K562 (cell line): ENCODE results near the gene PCED1B. TPM values are rescaled to one million over a fixed set of nuclear protein-coding genes. Genes with fewer than 3 reads are reported as not detected.

Experiments used
- ATAC-seq: fragments of 200-7000 bp; cut with Tn5 transposase; 3 replicates; pipeline ENCODE4 v1.9.1; 2020; ENCODE audit warnings: moderate library complexity
- BruUV-seq: library from RNA; stranded (reverse); fragments of 400-500 nt; replicated peaks from 2 replicates; lab custom pipeline; 2021; lab: Mats Ljungman, UMichigan
- CTCF ChIA-PET: fragments of 300-600 bp; formaldehyde crosslinking; extraction: SDS; loops from one replicate; lab custom pipeline; 2021; ENCODE audit warnings: low intra/inter-chr PET ratio; lab: Yijun Ruan, JAX
- POLR2A ChIA-PET: fragments of 300-600, 350-650 bp; sonication (Branson Sonifier 250); formaldehyde crosslinking; extraction: SDS; loops from one replicate; lab custom pipeline; 2021; ENCODE audit warnings: antibody characterized with exemption, inconsistent platforms; lab: Yijun Ruan, JAX
- DNase-seq, 4 experiments: peaks; one replicate each; pipeline versions ENCODE4 v3.0.0 to v3.0.0-alpha.2; 2011 to 2018; ENCODE audit warnings: low spot score in 3 of 4, mixed read lengths in 3 of 4; ENCODE audit errors: extremely low read depth in 1 of 4
- FAIRE-seq: peaks from 2 replicates; lab custom pipeline; 2011; peaks lifted over from hg19 to GRCh38; lab: Jason Lieb, UNC
- H2AFZ ChIP-seq: 2 replicates; pipeline ENCODE4 v1.6.0; 2011; ENCODE audit warnings: low read depth, low read length, control low read depth, inconsistent platforms
- H3K27ac ChIP-seq: fragments of 200-600 bp; 3 replicates; pipeline ENCODE4 v1.8.0; 2011; ENCODE audit warnings: low read depth, mild to moderate bottlenecking, control low read depth, inconsistent platforms, low read length, moderate library complexity, mixed read lengths; ENCODE audit errors: extremely low read depth
- H3K27me3 ChIP-seq, 2 experiments: fragments of 300-600 bp in 1 of 2; 2 replicates in 1 of 2; 3 replicates in 1 of 2; pipeline versions ENCODE4 v1.6.0 to v1.8.0; 2011; ENCODE audit warnings: inconsistent platforms in 2 of 2, low read length in 2 of 2, mild to moderate bottlenecking in 1 of 2, mixed read lengths in 1 of 2, moderate library complexity in 1 of 2; ENCODE audit not compliant: control insufficient read depth in 2 of 2, insufficient read depth in 2 of 2
- H3K36me3 ChIP-seq: fragments of 300-600 bp; 3 replicates; pipeline ENCODE4 v1.8.0; 2011; ENCODE audit warnings: mild to moderate bottlenecking, low read length, inconsistent platforms; ENCODE audit not compliant: control insufficient read depth, insufficient read depth
- H3K4me1 ChIP-seq, 2 experiments: fragments of 200-600 bp in 1 of 2; replicated peaks in 1 of 2; 2 replicates in 1 of 2; 3 replicates in 1 of 2; pipeline versions ENCODE4 v1.5.1 to v1.8.0; 2011; ENCODE audit warnings: inconsistent platforms in 2 of 2, low read length in 2 of 2, mild to moderate bottlenecking in 1 of 2, mixed read lengths in 1 of 2, moderate library complexity in 1 of 2; ENCODE audit not compliant: control insufficient read depth in 2 of 2, insufficient read depth in 2 of 2
- H3K4me2 ChIP-seq: 2 replicates; pipeline ENCODE4 v1.6.1; 2011; ENCODE audit warnings: low read length, control low read depth, inconsistent platforms, mixed read lengths; ENCODE audit not compliant: insufficient read depth
- H3K4me3 ChIP-seq: fragments of 200-600 bp; sonication (generic), shearing (Covaris generic); 2 replicates; pipeline ENCODE4 v1.5.1; 2016; ENCODE audit warnings: control low read depth, inconsistent platforms
- H3K79me2 ChIP-seq: fragments of 200-600 bp; 3 replicates; pipeline ENCODE4 v1.8.0; 2011; ENCODE audit warnings: low read length, inconsistent platforms; ENCODE audit not compliant: control insufficient read depth, insufficient read depth
- H3K9ac ChIP-seq, 2 experiments: 2 replicates each; pipeline versions ENCODE4 v1.6.0 to v1.6.1; 2011; ENCODE audit warnings: low read depth in 2 of 2, low read length in 2 of 2, control low read depth in 1 of 2, inconsistent platforms in 1 of 2, mild to moderate bottlenecking in 1 of 2, mixed read lengths in 1 of 2; ENCODE audit not compliant: insufficient read depth in 1 of 2
- H3K9me1 ChIP-seq: one replicate; pipeline ENCODE4 v1.6.0; 2011; ENCODE audit warnings: inconsistent platforms, mild to moderate bottlenecking, low read length, moderate library complexity; ENCODE audit not compliant: control insufficient read depth, insufficient read depth
- H3K9me3 ChIP-seq: replicated peaks from 2 replicates; pipeline ENCODE4 v1.5.1; 2011; ENCODE audit warnings: low read depth, low read length, inconsistent platforms; ENCODE audit not compliant: control insufficient read depth, insufficient read depth
- H4K20me1 ChIP-seq: replicated peaks from 2 replicates; pipeline ENCODE4 v1.6.1; 2011; ENCODE audit warnings: low read length, inconsistent platforms, mixed read lengths; ENCODE audit not compliant: control insufficient read depth, insufficient read depth
- CBFB ChIP-seq: sonication (generic); formaldehyde crosslinking; IDR thresholded peaks from 2 replicates; pipeline ENCODE4 v1.4.0; 2020; ENCODE audit warnings: mild to moderate bottlenecking, missing genetic modification reagents
- HNRNPH1 ChIP-seq: fragments of 200-400 bp; formaldehyde crosslinking; optimal IDR thresholded peaks from 2 replicates; pipeline ENCODE3; 2017; ENCODE audit warnings: low read depth, mild to moderate bottlenecking, low read length, moderate library complexity
- HNRNPK ChIP-seq: fragments of 200-400 bp; formaldehyde crosslinking; IDR thresholded peaks from one replicate; pipeline ENCODE4 v1.6.1; 2018; ENCODE audit warnings: mild to moderate bottlenecking, low read depth, low read length; ENCODE audit not compliant: poor library complexity, severe bottlenecking
- ILK ChIP-seq: fragments of 450-650 bp; IDR thresholded peaks from 2 replicates; pipeline ENCODE4 v1.6.1; 2016; ENCODE audit warnings: missing genetic modification characterization, low read depth, mild to moderate bottlenecking, missing compliant biosample characterization, moderate library complexity, borderline replicate concordance
- L3MBTL2 ChIP-seq: fragments of 450-650 bp; IDR thresholded peaks from 2 replicates; pipeline ENCODE4 v1.6.1; 2016; ENCODE audit warnings: mild to moderate bottlenecking, moderate library complexity
- MAFG ChIP-seq: fragments of 450-650 bp; conservative IDR thresholded peaks from 2 replicates; pipeline ENCODE4 v1.6.1; 2016; ENCODE audit warnings: missing genetic modification characterization, missing compliant biosample characterization
- MYBL2 ChIP-seq, 2 experiments: fragments of 450-650 bp in 1 of 2; sonication (generic) in 1 of 2; formaldehyde crosslinking in 1 of 2; IDR thresholded peaks; 2 replicates each; pipeline versions ENCODE4 v1.6.1 to v1.8.1; 2017 to 2022; ENCODE audit warnings: borderline replicate concordance in 1 of 2, inconsistent platforms in 1 of 2, low read depth in 1 of 2, mild to moderate bottlenecking in 1 of 2, missing genetic modification reagents in 1 of 2, moderate library complexity in 1 of 2
- NFATC3 ChIP-seq: fragments of 450-650 bp; IDR thresholded peaks from 2 replicates; pipeline ENCODE4 v1.6.1; 2017; ENCODE audit warnings: mild to moderate bottlenecking
- NR2C1 ChIP-seq, 2 experiments: fragments of 450-650 bp; IDR thresholded peaks; 2 replicates each; pipeline ENCODE4 v1.6.1; 2017; ENCODE audit warnings: mild to moderate bottlenecking in 2 of 2, antibody characterized with exemption in 1 of 2, inconsistent platforms in 1 of 2, missing compliant biosample characterization in 1 of 2, missing genetic modification characterization in 1 of 2
- SOX6 ChIP-seq: fragments of 450-650 bp; IDR thresholded peaks from 2 replicates; pipeline ENCODE4 v1.6.1; 2014; ENCODE audit warnings: mild to moderate bottlenecking
- ZBTB8A ChIP-seq: fragments of 450-650 bp; IDR thresholded peaks from 2 replicates; pipeline ENCODE4 v1.6.1; 2018; ENCODE audit warnings: mild to moderate bottlenecking, moderate library complexity; ENCODE audit not compliant: partially characterized antibody
- ZNF232 ChIP-seq: sonication (generic); formaldehyde crosslinking; IDR thresholded peaks from 2 replicates; pipeline ENCODE4 v1.8.0; 2022; ENCODE audit warnings: mild to moderate bottlenecking, missing genetic modification reagents
- ZNF699 ChIP-seq: fragments of 250-450 bp; sonication (Bioruptor Pico); IDR thresholded peaks from 2 replicates; pipeline ENCODE4 v1.8.0; 2021; ENCODE audit warnings: mild to moderate bottlenecking, moderate library complexity; ENCODE audit not compliant: insufficient replicate concordance
- WGBS: fragments of 100-300 bp; shearing (Covaris generic); methylation state at CpG from one replicate; pipeline ENCODE4 v1.1.6; 2016; ENCODE audit warnings: low coverage, mixed read lengths; ENCODE audit not compliant: insufficient coverage; ENCODE audit errors: missing lambda C conversion rate; 5-methylcytosine and 5-hydroxymethylcytosine counted together
- in situ Hi-C: fragments of 300-500 bp; cut with MboI; formaldehyde crosslinking; loops from 4 replicates; pipeline ENCODE4 v1.15.0; 2018; ENCODE audit warnings: inconsistent platforms, mixed read lengths
- intact Hi-C: fragments of 100-400 bp; cut with micrococcal nuclease; formaldehyde crosslinking; loops from 2 replicates; pipeline ENCODE4 v1.14.2; 2022
- polyA plus RNA-seq, 8 experiments: library from polyadenylated mRNA; depleted of rRNA in 4 of 8; stranded (reverse) in 5 of 8; unstranded in 3 of 8; fragments of >200 nt; fragmentation: Nextera tagmentation in 2 of 8; fragmentation: Illumina TruSeq in 1 of 8; extraction: Ambion mirVana in 2 of 8; extraction: Trizol in 1 of 8; gene quantifications; 2 replicates each; pipeline versions ENCODE4 v1.2.1 to v1.2.3, GENCODE V29; 2011 to 2014; ENCODE audit warnings: inconsistent platforms in 1 of 8, missing spikeins in 1 of 8
- total RNA-seq, 7 experiments: library from RNA; depleted of rRNA in 6 of 7; stranded (reverse); fragments of >200 nt in 6 of 7; fragmentation: Illumina TruSeq in 2 of 7; extraction: Trizol in 2 of 7; gene quantifications; 2 replicates each; pipeline versions ENCODE4 v1.2.1 to v1.2.3, GENCODE V29; 2011 to 2021; ENCODE audit warnings: low replicate concordance in 1 of 7
- TF ChIP-seq, protein P1 (sequence below): fragments of 450-650 bp; formaldehyde crosslinking; IDR thresholded peaks from 2 replicates; pipeline ENCODE4 v1.4.0; 2020; ENCODE audit warnings: mild to moderate bottlenecking, moderate library complexity
- TF ChIP-seq, protein P2 (sequence below): fragments of 450-650 bp; IDR thresholded peaks from 2 replicates; pipeline ENCODE4 v1.6.1; 2016

Gene PCED1B
- total and polyA plus RNA-seq, 9 of the 15 experiments (the other 6 are each of a cell fraction or from before 2014, with no cell fraction given) = 1.2 to 9.3 (median 2.5) TPM

DNA sequence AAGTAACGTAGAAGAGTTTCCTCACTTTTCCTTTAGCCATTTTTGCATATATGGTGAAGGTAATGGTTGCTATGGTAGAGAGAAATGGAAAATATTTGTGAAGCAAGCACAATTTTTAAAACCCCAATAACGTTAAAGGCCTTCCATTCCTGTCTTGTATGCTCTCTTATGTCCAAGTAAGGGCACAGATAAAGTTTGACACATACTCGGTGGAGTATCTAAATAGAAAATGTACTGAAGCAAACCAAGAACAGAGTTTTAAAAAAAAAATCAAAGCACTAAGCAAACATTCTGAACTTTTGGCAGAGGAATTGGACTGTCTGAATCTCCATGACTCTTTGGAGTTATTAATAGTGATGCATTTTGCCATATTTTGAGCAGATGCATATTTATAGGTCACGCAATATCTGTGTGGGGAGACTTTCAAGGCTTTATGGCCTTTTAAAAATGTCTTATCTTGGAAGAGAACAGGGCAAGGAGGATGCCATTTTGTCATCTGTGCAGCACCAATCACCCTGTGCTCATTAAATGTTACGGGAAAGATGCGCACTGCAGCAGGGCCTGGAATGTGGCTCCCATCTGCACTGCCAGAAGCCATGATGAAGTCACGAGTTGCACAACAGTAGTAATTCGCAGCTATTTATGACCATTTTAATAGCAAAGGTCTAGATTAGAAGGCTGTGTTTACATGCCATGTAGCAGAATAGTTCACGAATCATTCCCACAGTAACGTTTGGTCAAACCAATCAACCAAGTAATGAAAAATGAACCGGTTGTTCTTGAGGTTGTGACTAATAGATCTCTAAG lies 23.6 kb downstream of the PCED1B start:
- Histone ChIP-seq H3K36me3 (no peaks in the 10 kb centered on the region), H3K79me2 (no peaks in the 10 kb centered on the region), H3K27ac (no peak overlapping the region), H3K9ac (no peak overlapping the region), H4K20me1 (no peaks in the 10 kb centered on the region), H3K9me3 (no peaks in the 10 kb centered on the region), H3K4me2 (no peak overlapping the region), H3K4me3 (no peak overlapping the region), H2AFZ (no peak overlapping the region), H3K9me1 (no peaks in the 10 kb centered on the region), H3K4me1 (no peaks in the 10 kb centered on the region), H3K27me3 (no peaks in the 10 kb centered on the region)
- DNase-seq = no peak
- in situ Hi-C loops (no loop called here), intact Hi-C loops (no loop called here)
- ChIA-PET CTCF (no interaction called here), POLR2A (no interaction called here)
- no peak for FAIRE-seq
- no peak for ATAC-seq
- 41% methylated on average over 11 of the region's 11 CpGs for WGBS
- no TSS peak for BruUV-seq
- TF ChIP-seq MAFG (tag) (no peak), ZNF699 (CRISPR knock-in tag) (no peak), L3MBTL2 (no peak), ILK (tag) (no peak), MYBL2 (IDR thresholded peaks at IDR 0.05; ENCODE audit: low read depth) (no peak), MYBL2 (CRISPR knock-in tag; IDR thresholded peaks at IDR 0.05; ENCODE audit: borderline replicate concordance) (no peak), ZBTB8A (no peak), ZNF232 (CRISPR knock-in tag) (no peak), NFATC3 (no peak), NR2C1 (IDR thresholded peaks at IDR 0.05) (no peak), NR2C1 (tag; IDR thresholded peaks at IDR 0.05) (no peak), HNRNPK (no peak), HNRNPH1 (no peak), CBFB (CRISPR knock-in tag) (no peak), SOX6 (no peak)
- TF ChIP-seq, protein P1, sequence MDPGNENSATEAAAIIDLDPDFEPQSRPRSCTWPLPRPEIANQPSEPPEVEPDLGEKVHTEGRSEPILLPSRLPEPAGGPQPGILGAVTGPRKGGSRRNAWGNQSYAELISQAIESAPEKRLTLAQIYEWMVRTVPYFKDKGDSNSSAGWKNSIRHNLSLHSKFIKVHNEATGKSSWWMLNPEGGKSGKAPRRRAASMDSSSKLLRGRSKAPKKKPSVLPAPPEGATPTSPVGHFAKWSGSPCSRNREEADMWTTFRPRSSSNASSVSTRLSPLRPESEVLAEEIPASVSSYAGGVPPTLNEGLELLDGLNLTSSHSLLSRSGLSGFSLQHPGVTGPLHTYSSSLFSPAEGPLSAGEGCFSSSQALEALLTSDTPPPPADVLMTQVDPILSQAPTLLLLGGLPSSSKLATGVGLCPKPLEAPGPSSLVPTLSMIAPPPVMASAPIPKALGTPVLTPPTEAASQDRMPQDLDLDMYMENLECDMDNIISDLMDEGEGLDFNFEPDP = no peak
- TF ChIP-seq, protein P2, sequence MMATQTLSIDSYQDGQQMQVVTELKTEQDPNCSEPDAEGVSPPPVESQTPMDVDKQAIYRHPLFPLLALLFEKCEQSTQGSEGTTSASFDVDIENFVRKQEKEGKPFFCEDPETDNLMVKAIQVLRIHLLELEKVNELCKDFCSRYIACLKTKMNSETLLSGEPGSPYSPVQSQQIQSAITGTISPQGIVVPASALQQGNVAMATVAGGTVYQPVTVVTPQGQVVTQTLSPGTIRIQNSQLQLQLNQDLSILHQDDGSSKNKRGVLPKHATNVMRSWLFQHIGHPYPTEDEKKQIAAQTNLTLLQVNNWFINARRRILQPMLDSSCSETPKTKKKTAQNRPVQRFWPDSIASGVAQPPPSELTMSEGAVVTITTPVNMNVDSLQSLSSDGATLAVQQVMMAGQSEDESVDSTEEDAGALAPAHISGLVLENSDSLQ = no peak
